NOMO-1 (cell line): ENCODE results near the gene PMM2.
A peak's percentile ranks its signal among the peaks of the same experiment; 100 is the strongest.
"Not testable (repeated sequence)": the region's sequence is repeated elsewhere in the genome, so short reads cannot be mapped to it uniquely, and the experiment has no call there.

ENCODE experiments used
- DNase-seq, 2 experiments: peaks; one replicate each; lab custom pipeline; 2025; ENCODE audit not compliant: unreplicated experiment in 2 of 2; lab: John Stamatoyannopoulos, UW

PMM2 gene

DNA sequence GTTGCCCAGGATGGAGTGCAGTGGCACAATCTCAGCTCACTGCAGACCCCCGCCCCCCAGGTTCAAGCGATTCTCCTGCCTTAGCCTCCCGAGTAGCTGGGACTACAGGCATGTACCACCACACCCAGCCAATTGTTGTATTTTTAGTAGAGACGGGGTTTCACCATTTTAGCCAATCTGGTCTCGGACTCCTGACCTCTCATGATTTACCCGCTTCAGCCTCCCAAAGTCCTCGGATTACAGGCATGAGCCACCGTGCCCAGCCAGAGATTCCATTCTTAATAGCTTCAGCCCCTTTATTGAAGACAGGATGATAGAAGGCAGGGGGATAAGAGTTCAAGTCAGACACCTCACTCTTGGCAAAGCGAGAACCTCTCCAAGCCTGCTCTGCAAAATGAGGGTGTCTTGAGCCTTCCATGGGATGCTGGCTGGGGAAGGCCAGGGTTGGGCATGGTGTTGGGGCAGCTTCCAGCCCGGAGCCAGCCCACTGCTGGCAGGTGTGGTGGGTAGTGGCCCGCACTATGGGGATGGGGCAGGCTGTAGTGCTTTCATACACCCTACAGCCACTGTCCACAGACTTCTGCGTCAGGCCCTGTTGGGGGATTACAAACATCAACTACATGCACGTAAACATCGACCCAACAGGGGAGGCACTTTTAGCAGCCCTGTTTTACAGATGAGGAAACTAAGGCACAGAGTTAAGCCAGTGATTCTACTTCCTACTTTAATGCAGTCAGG is 67.7 kb downstream of the PMM2 start:
- DNase-seq, result no peak

DNA sequence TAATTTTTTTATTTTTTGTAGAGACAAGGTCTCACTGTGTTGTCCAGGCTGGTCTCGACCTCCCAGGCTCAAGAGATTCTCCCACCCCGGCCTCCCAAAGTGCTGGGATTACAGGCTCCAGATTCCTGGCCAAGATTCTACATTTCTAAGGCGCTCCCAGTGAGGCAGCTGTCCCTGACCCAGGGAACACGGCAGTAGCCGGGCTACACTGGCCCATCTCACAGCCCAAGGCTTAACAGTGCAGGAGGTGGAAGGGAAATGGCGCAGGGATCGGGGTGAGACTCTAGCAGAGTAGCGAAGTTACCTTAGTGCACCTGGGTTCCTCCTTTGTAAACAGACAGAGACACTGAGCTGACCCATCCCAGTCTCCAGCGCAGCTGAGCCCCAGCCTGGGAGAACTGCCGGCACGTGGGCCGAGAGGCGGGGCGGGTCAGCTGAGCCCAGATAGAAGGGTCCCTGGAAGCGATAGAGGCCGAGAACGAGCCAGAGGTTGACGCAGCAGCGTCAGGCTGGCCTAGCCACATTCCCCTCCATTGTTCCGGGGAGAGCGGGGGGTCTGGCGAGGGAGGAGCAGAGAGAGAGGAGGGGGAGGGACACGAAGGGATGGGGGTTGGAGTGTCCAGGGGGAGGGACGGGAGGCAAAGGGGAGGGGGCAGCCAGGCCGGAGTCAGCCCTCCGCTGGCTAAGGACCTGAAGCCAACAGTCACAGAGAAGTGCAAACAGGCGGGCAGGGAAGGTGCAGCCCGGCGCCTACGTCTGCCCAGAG is 68.7 kb downstream of the PMM2 start:
- no peak for DNase-seq

DNA sequence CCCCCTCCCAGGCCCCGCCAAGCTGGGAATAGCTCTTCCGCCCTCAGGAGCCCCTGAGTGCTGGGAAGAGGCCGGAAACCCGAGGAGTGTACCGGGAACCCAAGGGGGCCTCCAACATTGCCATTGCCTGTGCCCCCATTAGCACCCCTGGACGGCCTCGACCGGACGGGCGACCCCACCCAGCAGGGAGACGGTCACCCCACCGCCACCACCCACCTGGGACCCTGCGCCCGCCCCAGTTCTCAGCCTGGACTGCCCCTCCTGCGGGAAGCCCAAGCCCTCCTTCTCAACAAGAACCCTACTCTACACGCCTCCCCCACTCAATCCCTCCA is 69.2 kb downstream of the PMM2 start:
- DNase-seq, result no peak

DNA sequence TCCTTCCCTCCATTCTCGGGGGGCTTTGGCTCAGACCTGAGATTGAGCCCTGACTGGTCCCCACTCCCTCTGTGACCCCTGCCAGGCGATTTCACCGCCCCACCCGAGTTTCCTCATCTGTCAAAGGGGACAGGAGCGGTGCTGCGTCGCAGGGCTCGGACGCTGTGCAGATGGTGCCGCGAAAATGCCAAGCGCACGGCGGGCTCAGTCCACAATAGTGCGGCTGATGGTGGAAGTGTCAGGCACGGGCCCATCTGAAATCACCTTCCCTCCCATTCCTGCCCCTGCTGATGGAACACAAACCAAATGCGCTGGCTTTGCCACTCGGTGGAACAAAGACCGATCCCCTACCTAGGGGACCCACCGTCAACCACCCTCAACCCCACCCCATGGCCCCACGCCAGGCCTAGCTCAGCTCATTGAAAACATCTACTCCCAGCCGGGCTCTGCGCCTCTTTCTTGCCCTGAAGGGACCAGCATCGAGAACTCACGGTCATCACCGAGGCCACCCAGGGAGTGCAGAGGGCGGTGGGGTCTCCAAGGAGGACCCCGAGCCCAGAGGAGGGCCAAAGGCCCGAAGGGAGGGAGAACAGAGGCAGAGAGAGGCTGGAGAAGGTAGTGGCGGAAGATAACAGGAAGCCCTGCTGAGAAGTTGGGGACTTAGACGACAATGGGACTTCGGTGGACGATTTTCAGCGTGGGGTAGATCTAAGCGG is 69.7 kb downstream of the PMM2 start:
- DNase-seq, result no peak

DNA sequence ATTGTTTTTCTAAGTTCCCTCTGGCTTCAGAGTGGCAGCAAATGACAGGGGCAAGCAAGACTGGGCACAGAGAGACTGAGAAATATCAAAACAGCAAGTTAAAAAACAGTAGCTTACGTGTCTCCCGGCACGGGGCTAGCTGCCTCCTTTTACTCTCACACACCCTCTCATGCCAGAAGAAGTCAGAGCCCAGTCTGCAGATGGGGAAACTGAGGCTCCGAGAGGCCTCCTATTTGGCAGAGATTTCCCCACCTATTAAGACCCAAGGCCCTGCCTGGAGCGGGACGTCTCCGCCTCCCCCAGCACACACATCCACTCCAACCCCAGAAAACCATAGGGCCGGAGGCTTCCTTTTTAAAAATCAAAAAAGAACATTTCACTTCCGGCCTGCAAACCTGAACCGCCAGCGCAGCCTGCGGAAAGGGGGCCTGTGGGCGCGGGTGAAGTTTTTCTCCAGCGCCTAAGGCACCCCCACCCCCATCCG is 70.3 kb downstream of the PMM2 start:
- DNase-seq, result peak; percentile 23 to 76

DNA sequence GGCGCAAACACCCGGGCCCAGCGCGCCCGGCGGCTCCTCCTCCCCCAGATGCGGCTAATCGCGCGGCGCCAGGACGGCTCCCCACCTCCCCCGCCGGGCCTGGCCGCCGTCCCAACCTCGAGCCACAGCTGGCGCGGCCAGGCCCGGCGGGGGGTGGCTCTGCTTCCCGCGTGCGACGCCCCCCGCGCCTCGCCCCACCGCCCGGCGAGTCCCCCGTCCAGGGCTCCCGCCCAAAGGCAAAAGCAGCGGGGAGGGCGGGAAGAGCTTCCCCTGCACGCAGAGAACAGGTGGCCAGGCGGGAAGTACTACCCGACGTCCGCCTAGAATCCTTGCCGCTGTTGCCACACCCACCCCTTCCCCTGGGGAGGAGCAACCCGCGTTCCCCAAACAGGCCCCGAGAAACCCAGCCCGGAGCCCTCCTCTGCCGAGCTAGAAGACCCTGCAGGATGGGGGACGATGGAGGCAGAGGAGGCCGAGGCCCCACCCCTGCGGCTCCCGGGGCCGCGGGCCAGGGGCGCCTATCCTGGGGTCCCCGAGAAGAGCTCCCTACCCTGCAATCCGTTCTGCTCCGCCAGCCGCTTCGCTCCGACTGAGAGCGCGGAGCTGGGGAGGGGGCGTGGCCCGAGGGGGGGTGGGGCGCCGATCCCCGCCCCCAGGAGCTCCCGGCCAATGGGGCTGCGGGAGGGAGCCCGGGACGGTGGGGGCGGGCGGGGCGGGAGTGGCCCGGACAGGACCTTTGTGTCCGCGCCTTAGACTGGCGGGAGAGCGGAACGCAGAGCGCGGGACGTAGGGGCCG is 71.0 kb downstream of the PMM2 start, which contains the start of gene CARHSP1:
Gene CARHSP1, minus strand, starts transcription at position 591 of the 796 bp plus-strand sequence. CDS start 9,678 bp downstream, outside the sequence.
- peak; percentile 86 to 94 for DNase-seq

DNA sequence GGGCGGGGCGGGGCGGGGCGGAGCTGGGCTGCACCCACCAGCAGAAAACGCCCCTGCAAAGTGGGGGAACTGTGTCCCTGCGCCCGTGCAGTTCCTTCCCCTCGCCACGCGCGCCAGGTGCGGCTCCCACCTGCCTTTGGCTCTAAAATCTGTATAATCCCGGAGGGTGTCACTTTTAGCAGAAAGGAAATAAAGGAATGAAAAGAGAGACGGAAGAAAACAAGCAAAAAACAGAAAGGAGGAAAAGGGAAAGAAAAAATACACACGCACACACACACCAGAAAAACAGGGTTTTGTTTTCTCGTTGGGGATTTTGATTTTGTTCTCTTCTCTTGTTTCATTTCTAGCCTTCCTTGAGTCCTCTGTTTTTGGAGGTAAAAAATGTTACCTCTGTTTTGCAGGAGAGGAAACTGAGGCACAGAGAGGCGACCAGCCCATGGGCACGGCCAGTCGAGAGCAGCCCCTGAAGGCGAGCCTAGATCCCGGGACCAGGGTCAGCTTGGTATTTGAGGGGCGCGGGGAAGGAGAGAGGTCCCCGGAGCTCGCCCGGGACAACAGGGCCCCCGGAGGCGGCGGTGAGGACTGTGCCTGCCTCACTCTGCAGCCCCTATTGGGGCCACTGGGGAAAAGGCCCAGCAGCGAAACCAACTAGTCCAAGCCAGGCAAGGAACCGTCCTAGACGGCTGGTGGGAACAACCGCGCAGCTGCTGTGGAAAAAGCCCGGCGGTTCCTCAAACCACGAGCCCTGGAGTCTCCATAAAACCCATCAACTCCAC is 71.8 kb downstream of the PMM2 start:
- peak in 1 of 2 experiments; percentile 17 for DNase-seq

DNA sequence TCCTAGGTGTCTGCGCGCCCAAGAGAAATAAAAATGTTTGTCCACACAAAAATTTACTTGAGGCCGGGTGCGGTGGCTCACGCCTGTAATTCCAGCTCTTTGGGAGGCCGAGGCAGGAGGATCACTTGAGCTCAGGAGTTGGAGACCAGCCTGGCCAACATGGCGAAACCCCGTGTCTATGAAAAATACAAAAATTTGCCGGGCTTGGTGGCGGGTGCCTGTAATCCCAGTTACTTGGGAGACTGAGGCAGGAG is 72.3 kb downstream of the PMM2 start:
- not testable (repeated sequence) for DNase-seq

DNA sequence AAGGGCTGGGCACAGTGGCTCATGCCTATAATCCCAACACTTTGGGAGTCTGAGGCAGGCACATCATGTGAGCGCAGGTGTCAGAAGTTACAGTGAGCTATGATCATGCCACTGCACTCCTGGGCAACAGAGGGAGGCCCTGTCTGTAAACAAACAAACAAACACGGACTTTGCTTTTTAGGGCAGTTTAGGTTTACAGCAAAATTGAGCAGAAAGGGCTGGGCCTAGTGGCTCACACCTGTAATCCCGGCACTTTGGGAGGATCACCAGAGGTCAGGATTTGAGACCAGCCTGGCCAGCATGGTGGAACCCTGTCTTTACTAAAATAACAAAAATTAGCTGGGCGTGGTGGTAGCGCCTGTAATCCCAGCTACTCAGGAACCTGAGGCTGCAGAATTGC is 74.4 kb downstream of the PMM2 start:
- no peak for DNase-seq

DNA sequence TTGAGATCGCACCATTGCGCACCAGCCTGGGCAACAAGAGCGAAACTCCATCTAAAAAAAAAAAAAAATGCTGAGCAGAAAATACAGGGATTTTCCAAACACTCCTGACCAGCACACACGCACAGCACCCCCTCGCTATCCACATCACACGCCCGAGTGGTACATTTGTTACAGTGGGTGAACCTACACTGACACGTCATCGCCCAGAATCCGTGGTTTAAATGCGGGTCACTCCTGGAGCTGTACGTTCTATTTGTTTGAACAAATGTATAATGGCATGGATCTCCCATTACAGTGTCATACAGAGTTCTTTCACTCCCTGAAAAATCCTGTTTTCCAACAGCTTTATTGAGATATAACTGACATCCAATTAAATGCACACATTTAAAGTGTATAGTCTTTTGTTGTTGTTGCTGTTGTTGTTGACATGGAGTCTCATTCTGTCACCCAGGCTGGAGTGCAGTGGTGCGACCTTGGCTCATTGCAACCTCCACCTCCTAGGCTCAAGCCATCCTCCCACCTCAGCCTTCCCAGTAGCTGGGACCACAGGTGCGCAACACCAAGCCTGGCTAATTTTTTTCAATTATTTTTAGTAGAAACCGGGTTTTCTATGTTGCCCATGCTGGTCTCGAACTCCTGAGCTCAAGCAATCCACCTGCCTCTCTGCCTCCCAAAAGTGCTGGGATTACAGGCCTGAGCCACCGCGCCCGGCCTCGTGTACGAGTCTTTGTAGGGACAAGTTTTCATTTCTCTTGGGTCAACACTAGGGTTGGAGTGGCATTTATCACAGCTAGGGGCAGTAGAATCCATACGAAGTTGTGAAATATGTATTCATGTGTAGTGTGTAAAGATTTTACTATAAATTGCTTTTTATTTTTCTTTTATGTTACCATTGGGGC is 75.6 kb downstream of the PMM2 start:
- DNase-seq, result no peak

DNA sequence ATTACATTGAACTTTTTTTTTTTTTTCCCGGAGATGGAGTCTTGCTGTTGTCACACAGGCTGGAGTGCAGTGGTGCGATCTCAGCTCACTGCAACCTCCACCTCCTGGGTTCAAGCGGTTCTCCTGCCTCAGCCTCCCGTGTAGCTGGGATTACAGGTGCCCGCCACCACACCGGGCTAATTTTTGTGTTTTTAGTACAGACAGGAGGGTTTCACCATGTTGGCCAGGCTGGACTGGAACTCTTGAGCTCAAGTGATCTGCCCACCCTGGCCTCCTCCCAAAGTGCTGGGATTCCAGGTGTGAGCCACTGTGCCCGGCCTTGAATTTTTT is 76.2 kb downstream of the PMM2 start:
- not testable (repeated sequence) for DNase-seq

DNA sequence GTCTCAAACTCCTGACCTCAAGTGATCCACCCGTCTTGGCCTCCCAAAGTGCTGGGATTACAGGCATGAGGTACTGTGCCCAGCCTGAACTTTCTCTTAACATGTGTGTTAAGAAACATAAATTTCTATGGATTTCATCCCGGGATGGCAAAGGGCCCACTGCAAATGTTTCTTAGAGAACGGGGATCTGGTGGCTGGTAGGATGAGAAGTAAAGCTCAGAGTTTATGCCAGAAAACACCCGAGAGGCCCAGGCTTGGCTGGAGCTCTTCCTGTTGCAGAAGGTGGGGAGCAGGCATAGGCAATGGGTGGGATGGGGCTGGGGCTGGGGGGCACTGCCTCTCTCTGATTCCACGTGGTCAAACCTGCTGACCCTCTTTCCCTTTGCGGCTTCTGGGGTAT is 76.7 kb downstream of the PMM2 start:
- no peak for DNase-seq

DNA sequence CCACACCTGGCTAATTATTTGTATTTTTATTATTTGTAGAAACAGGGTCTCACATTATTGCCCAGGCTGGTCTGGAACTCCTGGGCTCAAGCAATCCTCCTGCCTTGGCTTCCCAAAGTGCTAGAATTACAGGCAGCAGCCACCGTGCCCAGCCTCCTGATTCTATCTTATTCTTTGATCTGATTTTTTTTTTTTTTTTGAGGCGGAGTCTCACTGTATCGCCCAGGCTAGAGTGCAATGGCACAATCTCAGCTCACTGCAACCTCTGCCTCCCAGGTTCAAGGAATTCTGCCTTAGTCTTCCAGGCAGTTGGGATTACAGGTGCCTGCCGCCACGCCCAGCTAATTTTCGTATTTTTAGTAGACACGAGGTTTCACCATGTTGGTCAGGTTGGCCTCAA is 77.7 kb downstream of the PMM2 start:
- not testable (repeated sequence) for DNase-seq

DNA sequence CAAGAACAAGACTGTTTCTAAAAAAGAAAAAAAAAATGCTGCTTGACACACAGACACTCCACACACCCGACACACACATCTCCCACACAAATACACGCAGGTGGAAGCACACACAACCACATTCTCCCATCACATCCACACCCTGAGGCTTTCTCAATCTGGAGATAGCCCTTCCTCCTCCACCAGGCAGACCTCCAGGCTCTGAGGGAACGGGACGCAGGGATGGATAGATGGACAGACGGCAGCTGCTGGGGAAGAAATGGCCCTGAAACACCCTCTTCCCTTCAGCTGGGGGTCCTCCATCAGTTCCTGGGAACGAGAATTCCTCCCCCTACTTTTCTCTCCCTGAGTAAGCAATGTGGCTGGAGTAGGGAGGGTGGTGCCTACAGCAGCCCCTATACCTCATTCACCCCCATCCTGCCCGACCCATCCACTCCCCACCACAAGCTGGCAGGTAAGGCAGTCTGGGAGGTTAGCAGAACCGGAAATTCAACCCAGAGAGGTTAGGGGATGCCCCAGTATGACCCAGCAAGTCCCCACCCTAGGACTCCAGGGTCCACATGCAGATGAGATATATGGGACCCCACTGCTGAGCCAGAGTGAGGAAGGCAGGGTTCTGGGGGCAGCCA is 80.4 kb downstream of the PMM2 start:
- no peak for DNase-seq

DNA sequence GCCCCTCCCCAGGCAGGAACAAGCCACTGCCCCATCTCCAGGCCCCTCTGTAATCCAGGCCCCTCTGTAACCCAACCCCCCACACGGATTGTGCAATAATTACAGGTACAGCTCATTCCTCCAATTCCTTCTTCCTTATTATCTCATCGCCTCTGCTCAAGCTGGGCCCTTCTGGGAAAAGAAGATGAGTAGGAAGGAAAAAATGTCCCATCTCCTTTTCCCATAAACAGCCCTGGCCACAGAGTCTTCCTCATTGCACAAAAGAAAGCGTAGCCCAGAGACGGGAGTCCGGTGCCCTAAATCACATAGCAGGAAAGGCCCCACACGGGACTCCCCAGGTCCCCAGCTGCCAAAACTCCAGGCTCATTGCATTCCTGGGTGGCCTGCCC is 80.9 kb downstream of the PMM2 start:
- no peak for DNase-seq

DNA sequence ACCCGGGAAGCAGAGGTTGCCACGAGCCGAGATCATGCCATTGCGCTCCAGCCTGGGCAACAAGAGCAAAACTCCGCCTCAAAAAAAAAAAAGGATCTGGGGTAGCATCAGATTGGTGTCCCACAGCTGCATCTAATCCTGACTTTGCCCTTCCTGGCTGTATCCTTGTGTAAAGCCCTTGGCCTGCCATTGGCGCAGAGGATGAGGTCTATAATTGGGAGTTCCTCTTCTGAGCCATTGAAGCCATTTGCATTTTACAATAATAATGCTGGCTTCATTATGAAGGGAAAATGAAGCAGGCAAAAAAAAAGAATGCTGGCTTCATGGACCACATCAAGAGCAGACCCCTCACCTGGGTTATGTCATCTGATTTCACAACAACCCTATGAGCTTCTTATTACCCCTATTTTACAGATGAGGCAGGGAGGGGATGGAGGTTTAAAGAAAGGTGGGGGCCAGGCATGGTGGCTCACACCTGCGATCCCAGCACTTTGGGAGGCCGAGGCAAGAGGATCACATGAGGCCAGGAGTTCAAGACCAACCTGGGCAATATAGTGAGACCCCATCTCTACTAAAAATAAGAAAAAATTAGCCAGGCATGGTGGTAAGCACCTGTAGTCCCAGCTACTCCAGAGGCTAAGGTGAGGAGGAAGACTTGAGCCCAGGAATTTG is 83.3 kb downstream of the PMM2 start:
- DNase-seq, result no peak

DNA sequence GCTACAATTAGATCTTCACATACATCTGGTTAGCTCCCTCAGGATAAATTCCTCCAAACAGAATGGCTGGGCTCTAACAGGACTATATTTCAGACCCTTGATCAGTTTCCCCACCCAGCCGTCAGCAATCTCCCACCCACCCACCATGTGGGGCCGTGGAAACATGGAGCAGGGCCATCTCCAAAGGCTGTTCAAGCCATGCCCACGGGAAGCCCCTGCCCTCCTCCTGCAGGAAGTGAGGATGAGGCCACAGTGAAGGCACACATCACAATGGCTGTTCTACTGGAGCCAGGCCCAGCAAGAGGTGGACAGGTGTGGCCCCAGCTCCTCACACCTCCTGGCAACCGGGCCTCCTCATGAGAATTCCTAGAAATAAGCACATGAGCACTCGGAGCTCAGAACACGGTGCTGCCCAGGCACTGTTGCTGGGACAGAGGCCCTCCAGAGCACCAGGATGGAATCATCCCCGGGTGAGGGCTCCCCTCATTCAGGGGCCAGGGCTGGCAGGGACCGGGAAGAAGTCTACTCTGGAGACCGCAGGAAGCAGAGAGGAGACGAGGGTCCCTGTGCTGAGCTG is 84.5 kb downstream of the PMM2 start, which contains the start of gene LITAFD:
Gene LITAFD, plus strand, starts transcription at position 311 of the 577 bp plus-strand sequence. CDS start 2,005 bp downstream, outside the sequence.
- DNase-seq, result no peak
